Tibial artery (tissue), 4 donors: Measurements from ENCODE around the gene AKAP13.

Experiments
- DNase-seq, 2 donors: peaks; one replicate each; pipeline ENCODE4 v3.0.0-alpha.2; 2019
- H3K27ac ChIP-seq, 2 donors: fragments of 200-600 bp; sonication (generic) in 1 of 2; 1 replicate in 1 of 2; 2 replicates in 1 of 2; pipeline ENCODE4 v1.5.1; 2018 to 2019; ENCODE audit warnings: mild to moderate bottlenecking in 1 of 2
- H3K27me3 ChIP-seq, 2 donors: fragments of 200-600 bp; sonication (generic) in 1 of 2; one replicate each; pipeline versions ENCODE4 v1.5.1 to v1.6.0; 2016 to 2019
- H3K36me3 ChIP-seq, 3 donors: fragments of 200-600 bp; sonication (generic) in 2 of 3; one replicate each; pipeline ENCODE4 v1.5.1; 2016 to 2019; ENCODE audit warnings: mild to moderate bottlenecking in 2 of 3
- H3K4me1 ChIP-seq, 4 donors: fragments of 200-600 bp; sonication (generic) in 2 of 4; 1 replicate in 3 of 4; 2 replicates in 1 of 4; pipeline ENCODE4 v1.5.1; 2016 to 2019
- H3K4me3 ChIP-seq, 2 donors: fragments of 200-600 bp; sonication (generic) in 1 of 2; 1 replicate in 1 of 2; 2 replicates in 1 of 2; pipeline ENCODE4 v1.5.1; 2018 to 2019; ENCODE audit warnings: mild to moderate bottlenecking in 2 of 2
- H3K9me3 ChIP-seq, 3 donors: fragments of 200-600 bp; sonication (generic) in 1 of 3; one replicate each; pipeline ENCODE4 v1.5.1; 2016 to 2019
- CTCF ChIP-seq, 2 experiments: fragments of 200-600 bp in 1 of 2; fragments of 450-650 bp in 1 of 2; IDR thresholded peaks; one replicate each; pipeline ENCODE4 v1.5.1; 2017 to 2019; ENCODE audit warnings: antibody characterized with exemption in 2 of 2, mild to moderate bottlenecking in 1 of 2, moderate library complexity in 1 of 2
- intact Hi-C: fragments of 100-400 bp; cut with DNase I; formaldehyde crosslinking; loops from one replicate; pipeline ENCODE4 v1.15.0; 2023; ENCODE audit warnings: low total_unique reads

AKAP13 gene

GRCh38 chr15:85618956-85619491, 238.6 kb downstream of the AKAP13 start:
- peaks cover 0 to 77% (median 33%) of the 10 kb centered on the region in 4 donors for H3K4me1 ChIP-seq
- DNase-seq = peak; percentile 92
- H3K4me3 ChIP-seq = peak overlapping the region; percentile 59 to 61
- peak overlapping the region; percentile 83 to 85 for H3K27ac ChIP-seq
- intact Hi-C loops = loop anchor here (10.0 kb wide), 1 partner anchor 106 kb away; no protein-coding TSS in a partner anchor
- no peak for TF ChIP-seq CTCF (IDR thresholded peaks at IDR 0.05)
- no peaks in the 10 kb centered on the region for H3K36me3 ChIP-seq
- H3K27me3 ChIP-seq = no peaks in the 10 kb centered on the region
- no peaks in the 10 kb centered on the region for H3K9me3 ChIP-seq

GRCh38 chr15:85619992-85620689, 239.7 kb downstream of the AKAP13 start:
- H3K4me1 ChIP-seq = peaks cover 0 to 81% (median 38%) of the 10 kb centered on the region in 4 donors
- peak overlapping the region; percentile 83 to 85 for H3K27ac ChIP-seq
- H3K36me3 ChIP-seq = no peaks in the 10 kb centered on the region
- H3K9me3 ChIP-seq = no peaks in the 10 kb centered on the region
- TF ChIP-seq CTCF (IDR thresholded peaks at IDR 0.05) = no peak
- H3K4me3 ChIP-seq = peak overlapping the region; percentile 59 to 61
- intact Hi-C loops = loop anchor here (10.0 kb wide), 2 partner anchors 75 to 105 kb away; no protein-coding TSS in a partner anchor
- no peak for DNase-seq
- H3K27me3 ChIP-seq = no peaks in the 10 kb centered on the region

GRCh38 chr15:85620690-85621049, 240.3 kb downstream of the AKAP13 start:
- no peak for TF ChIP-seq CTCF (IDR thresholded peaks at IDR 0.05)
- Histone ChIP-seq H3K4me1 (peaks cover 0 to 87% (median 38%) of the 10 kb centered on the region in 4 donors), H3K4me3 (peak overlapping the region; percentile 59 to 61), H3K9me3 (no peaks in the 10 kb centered on the region), H3K27me3 (no peaks in the 10 kb centered on the region), H3K27ac (peak overlapping the region; percentile 83 to 85), H3K36me3 (no peaks in the 10 kb centered on the region)
- intact Hi-C loops = loop anchor here (10.0 kb wide), 1 partner anchor 74 kb away; no protein-coding TSS in a partner anchor
- peak in 1 of 2 donors; percentile 47 for DNase-seq

- intact Hi-C loops = loop anchor here (10.0 kb wide), 1 partner anchor 74 kb away; no protein-coding TSS in a partner anchor
- no peak for TF ChIP-seq CTCF (IDR thresholded peaks at IDR 0.05)
- no peak for DNase-seq
- Histone ChIP-seq H3K4me1 (peaks cover 0 to 88% (median 39%) of the 10 kb centered on the region in 4 donors), H3K9me3 (no peaks in the 10 kb centered on the region), H3K27ac (peak overlapping the region; percentile 83 to 85), H3K4me3 (peak overlapping the region; percentile 59 to 61), H3K36me3 (peaks cover 0 to 2% (median 0%) of the 10 kb centered on the region in 3 donors), H3K27me3 (no peaks in the 10 kb centered on the region)
Measured at GRCh38 chr15:85621094-85621493, 240.7 kb downstream of the AKAP13 start.

- peaks cover 0 to 79% (median 31%) of the 10 kb centered on the region in 4 donors for H3K4me1 ChIP-seq
- no peak for DNase-seq
- no peaks in the 10 kb centered on the region for H3K9me3 ChIP-seq
- intact Hi-C loops = loop anchor here (10.0 kb wide), 1 partner anchor 72 kb away; no protein-coding TSS in a partner anchor
- no peak for TF ChIP-seq CTCF (IDR thresholded peaks at IDR 0.05)
- H3K27me3 ChIP-seq = no peaks in the 10 kb centered on the region
- peak overlapping the region; percentile 59 to 61 for H3K4me3 ChIP-seq
- peaks cover 0 to 12% (median 0%) of the 10 kb centered on the region in 3 donors for H3K36me3 ChIP-seq
- H3K27ac ChIP-seq = peak overlapping the region; percentile 83 to 85
Measured at GRCh38 chr15:85622221-85622831, 241.9 kb downstream of the AKAP13 start.
